ENCODE results near the gene DUS3L.
A peak's percentile ranks its signal among the peaks of the same experiment; 100 is the strongest.

The DUS3L gene

GRCh38 chr19:5803752-5804515 lies 13.0 kb upstream of the DUS3L start:
- DNase-seq, result peak; percentile 99
- peak; percentile 95 for TF ChIP-seq CTCF (IDR thresholded peaks at IDR 0.05)
- Mint-ChIP-seq H3K36me3 (ENCODE audit: low read depth) (no peaks in the 10 kb centered on the region), H3K9me3 (no peaks in the 10 kb centered on the region), H3K27ac (no peak overlapping the region), H3K4me1 (peaks cover 53% of the 10 kb centered on the region), H3K4me3 (peak overlapping the region; percentile 77), H3K27me3 (ENCODE audit: low read depth, poor library complexity) (peaks cover 27% of the 10 kb centered on the region)

- Mint-ChIP-seq H3K4me1 (peaks cover 56% of the 10 kb centered on the region), H3K27ac (no peak overlapping the region)
These were observed 12.4 kb upstream of the DUS3L start for GRCh38 chr19:5803441-5803751.

GRCh38 chr19:5801796-5802619 lies 11.0 kb upstream of the DUS3L start:
- peaks cover 50% of the 10 kb centered on the region for H3K4me1 Mint-ChIP-seq
- no peak for TF ChIP-seq CTCF (IDR thresholded peaks at IDR 0.05)
- peaks cover 28% of the 10 kb centered on the region for H3K27me3 Mint-ChIP-seq (ENCODE audit: low read depth, poor library complexity)
- H3K4me3 Mint-ChIP-seq, result peak overlapping the region; percentile 66
- H3K27ac Mint-ChIP-seq, result no peak overlapping the region
- H3K9me3 Mint-ChIP-seq, result no peaks in the 10 kb centered on the region
- H3K36me3 Mint-ChIP-seq (ENCODE audit: low read depth), result no peaks in the 10 kb centered on the region
- DNase-seq, result peak; percentile 88

More at GRCh38 chr19:5803441-5803751, 12.4 kb upstream of the DUS3L start:
- no peak for DNase-seq
- Mint-ChIP-seq H3K36me3 (ENCODE audit: low read depth) (no peaks in the 10 kb centered on the region), H3K27me3 (ENCODE audit: low read depth, poor library complexity) (peaks cover 28% of the 10 kb centered on the region), H3K4me3 (peak overlapping the region; percentile 56), H3K9me3 (no peaks in the 10 kb centered on the region)
- TF ChIP-seq CTCF (IDR thresholded peaks at IDR 0.05), result no peak

- H3K4me3 Mint-ChIP-seq, result no peak overlapping the region
- peaks cover 26% of the 10 kb centered on the region for H3K27me3 Mint-ChIP-seq (ENCODE audit: low read depth, poor library complexity)
- no peaks in the 10 kb centered on the region for H3K36me3 Mint-ChIP-seq (ENCODE audit: low read depth)
These were observed 9.7 kb upstream of the DUS3L start for GRCh38 chr19:5800361-5801270.

More at GRCh38 chr19:5800361-5801270, 9.7 kb upstream of the DUS3L start:
- Mint-ChIP-seq H3K27ac (no peak overlapping the region), H3K4me1 (peaks cover 37% of the 10 kb centered on the region), H3K9me3 (no peaks in the 10 kb centered on the region)
- no peak for DNase-seq
- TF ChIP-seq CTCF (IDR thresholded peaks at IDR 0.05), result no peak

Measured in nephron progenitor cell (in vitro differentiated cells).